GDM1 (cell line): Measurements from ENCODE around the gene MAML3.

Experiments
- DNase-seq: peaks from one replicate; lab custom pipeline; 2025; lab: John Stamatoyannopoulos, UW

The MAML3 gene

DNA sequence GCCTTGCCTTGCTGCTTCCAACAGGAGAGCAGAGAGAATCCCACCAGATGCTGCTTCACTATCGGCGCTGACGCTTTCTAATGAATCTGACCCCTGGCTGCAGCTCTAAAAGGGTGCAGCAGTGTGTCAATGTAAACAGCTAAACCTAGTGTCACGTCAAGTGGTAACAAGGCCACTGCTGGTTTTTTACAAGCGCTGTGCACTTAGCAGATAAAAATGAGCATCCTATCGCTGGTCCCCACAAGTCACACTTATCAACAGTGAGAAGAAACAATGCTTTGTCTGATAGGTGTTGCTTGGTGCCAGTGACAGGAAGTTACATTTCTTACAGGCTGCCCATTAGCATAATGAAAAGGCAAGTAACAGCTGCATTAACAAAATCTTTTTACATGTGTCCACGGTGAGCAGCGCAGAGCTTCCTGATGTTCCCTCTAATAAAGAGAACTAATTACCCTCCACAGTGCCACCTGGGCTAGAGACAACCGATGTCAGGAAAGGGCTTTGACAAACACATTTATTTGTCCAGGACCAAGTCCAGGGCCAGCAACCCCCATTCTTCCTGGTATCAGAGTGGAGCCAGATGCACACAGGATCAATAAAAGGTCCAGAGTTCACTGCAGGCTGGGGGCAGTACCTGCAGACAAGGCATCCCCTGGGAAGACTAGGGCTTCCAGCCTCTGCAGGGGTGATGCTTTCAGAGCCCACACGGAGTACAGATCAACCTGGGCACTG is 312.4 kb downstream of the MAML3 start:
- no peak for DNase-seq

DNA sequence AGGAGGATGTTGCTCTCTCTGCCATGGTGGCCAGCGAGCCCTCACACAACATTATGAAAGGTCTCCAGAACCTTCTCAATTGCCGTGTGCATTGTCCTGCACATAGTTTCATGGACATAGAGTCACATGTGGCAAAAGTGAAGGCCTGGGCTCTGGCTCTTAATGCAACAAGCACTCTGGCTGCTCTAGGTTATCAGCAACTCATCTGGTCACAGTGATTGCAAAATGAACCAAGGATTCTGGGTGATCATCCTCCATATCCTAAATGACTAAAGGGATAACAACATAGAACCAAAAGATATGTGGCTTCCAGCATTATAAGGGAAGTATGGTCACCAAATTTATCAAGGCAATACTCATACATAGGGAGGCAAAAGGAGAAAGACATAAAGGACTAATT is 313.2 kb downstream of the MAML3 start:
- DNase-seq, result no peak

DNA sequence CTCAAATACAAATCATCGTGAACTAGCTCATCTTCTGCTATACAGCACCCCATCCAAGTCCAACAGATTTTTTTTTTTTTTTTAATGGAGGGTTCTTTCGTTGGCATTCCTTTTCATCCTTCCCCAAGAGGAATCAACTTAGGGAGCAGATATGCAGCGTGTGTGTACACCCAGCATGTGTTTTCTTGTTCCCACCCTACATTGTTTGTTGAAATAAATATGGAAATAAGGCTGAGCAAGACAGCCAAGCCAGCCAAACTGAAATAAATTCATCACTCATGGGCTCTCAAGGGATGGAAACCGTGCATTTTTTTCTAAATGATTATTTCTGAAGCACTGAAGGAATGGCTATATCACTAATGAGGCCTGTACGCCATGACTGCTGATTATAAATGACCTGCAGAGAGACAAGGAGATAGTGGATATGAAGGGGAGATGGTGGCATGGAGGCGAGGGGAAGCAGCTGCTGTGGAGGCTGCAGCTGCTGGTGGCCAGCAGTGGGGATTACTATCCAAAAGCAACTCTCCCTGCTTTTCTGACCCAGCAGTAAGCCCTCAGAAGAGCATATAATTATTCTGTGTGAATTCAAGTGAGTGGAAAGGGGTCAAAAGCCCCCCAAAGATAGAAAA is 314.5 kb downstream of the MAML3 start:
- DNase-seq, result no peak

DNA sequence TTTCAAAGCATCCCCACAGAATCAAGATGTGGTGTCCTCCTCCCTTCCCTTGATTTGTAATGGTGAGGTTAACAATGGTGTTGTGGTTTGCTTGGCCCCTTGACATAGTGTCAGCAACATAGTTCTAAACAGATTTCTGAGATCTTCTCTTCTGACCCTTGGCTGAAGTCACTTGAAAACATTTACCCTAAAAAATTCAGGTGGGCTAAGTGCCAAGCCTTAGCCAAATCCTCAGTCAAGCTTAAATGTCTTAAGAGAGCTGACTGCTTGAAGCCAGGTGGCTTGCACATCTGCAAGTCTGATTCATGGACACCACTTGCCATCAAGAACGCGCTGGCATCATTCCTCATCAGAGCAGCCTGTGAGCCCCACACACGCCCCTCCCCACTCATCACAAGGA is 315.2 kb downstream of the MAML3 start:
- DNase-seq, result no peak

DNA sequence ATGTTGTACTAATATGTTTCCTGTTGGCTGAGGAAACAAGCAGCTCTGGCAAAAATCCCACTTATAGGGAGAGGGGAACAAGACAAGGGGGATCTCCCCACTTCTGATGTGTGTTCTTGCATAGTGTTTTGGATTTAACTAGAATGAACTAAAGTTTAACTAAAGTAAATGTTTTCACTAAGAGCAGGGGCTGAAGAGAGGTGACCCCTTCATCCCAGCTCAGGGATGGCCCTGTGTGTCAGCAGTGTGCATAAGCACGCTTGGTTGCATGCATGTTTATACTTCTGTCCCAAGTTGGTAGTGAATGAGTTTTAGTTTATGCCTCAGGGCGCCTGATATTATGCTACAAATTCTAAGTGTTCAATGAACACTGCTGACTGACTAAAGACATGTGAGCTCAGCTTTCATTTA is 319.0 kb downstream of the MAML3 start:
- no peak for DNase-seq

DNA sequence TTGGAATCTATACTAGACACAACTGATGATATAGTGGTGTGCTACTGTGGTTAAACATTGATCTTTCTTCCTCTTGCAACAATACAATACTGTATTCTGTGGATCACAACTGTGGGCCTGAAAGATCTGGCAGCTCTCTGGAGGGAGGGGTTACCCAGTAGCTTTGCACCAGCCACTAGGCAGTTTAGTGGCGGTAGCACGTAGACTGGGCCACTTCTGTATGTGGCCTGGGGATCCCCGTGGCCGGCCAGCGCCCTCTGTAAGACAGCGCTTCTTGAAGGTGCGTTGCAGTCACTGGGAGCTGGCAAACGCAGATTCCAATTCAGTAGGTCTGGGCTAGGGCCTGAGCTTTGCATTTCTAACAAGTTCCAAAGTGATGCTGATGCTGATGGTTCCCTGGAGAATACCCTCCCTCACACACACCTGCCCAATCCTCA is 319.7 kb downstream of the MAML3 start:
- DNase-seq, result no peak

DNA sequence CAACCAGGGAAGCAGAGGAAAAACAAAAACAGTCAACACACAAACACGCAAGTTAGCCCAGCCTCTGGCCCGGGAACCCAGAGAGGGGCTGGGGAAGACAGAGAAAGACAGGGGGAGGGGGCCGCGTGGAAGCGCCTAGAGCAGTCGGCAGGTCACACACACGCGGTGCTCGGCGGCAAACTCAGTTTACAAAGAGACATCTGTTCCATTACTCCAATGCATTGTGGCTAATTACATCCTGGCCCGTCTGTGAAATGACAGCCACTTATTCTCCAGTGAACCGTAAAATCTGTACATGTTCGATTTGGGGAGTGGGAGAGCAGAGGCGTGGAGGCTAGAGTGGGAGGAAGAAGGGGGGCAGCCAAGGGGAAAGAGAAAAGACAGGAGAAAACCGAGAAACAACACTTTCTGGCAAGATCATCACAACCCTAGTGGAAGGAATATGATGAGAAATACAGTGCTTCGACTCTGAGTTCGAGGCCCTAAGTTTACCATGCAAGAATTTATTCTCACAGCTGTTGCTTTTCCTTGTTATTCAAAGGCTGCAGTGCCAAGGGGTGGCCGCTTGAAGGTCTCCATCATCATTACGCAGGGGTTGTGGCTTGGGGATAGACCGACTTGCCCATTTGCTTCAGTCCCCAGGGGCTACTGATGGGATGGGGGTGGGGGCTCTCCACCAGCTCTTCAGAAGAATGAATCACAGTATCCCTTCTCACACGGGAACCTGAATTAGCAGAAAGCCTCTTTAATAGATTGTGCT is 320.7 kb downstream of the MAML3 start:
- no peak for DNase-seq

DNA sequence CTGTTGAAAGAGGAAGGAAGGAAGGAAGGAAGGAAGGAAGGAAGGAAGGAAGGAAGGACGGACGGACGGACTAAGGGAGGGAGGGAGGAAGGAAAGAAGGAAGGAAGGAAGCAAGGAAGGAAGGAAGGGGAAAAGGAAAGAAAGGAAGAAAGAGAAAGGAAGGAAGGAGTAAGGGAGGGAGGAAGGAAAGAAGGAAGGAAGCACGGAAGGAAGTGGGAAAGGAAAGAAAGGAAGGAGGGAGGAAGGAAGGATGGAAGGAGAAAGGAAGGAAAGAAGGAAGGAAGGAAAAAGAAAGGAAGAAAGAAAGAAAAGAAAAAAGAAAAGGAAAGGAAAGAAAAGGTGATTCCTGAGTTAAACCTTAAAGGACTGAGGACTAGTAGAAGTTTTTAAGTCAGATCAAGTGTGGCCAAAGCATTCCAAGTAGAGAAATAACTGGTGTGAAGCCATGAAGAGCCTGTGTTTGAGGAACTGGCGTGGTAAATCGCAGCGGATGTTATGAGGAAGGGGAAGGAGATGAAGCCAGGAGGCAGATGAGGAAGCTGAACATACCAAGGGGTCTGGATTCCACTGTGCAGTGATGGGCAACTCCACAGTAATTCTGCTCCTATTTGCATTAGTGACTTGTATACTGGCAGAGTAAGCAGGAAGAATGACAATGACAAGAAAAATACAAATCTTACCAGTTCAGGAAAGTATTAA is 324.9 kb downstream of the MAML3 start:
- DNase-seq, result peak; percentile 60

DNA sequence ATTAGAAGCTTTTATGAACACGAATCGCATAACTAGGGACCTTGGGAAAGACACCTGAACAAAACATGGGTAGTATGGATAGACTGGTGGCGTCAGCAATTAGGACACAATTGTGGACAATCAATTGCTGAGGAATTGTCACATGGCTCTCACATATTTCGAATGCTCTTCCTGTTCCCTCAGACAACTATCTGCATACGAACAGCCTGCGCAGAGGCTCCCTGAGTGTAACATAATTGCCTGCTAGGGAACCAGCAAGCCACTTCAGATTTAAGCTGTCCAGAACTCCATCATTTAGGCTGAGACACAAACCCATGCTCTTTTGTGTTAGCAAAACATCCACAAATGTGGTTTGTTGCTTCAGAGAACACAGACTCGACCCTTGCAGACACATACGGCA is 327.6 kb downstream of the MAML3 start:
- DNase-seq, result no peak

DNA sequence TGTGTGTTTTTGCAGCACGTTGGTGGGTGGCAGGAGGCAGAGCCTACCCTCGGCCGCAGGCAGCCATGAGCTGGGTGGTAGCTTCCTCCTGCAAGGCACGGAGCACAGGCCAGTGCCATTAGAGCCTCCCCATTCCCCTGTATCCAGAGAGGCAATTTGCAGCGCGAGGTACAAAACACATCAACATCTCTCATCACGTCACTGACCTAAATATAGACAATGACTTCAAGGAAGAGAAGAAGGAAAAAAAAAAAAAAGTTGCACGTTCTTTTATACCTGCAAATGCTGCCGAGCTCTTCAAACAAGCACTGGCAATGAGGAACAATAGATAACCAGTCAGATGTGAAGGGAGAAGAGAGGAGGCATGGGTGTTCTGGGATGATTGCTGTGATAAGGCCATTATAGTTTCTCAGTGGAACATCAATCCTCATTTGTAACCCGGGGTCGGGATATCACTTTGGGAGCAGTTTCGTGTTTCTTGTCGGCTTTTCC is 328.4 kb downstream of the MAML3 start:
- no peak for DNase-seq

DNA sequence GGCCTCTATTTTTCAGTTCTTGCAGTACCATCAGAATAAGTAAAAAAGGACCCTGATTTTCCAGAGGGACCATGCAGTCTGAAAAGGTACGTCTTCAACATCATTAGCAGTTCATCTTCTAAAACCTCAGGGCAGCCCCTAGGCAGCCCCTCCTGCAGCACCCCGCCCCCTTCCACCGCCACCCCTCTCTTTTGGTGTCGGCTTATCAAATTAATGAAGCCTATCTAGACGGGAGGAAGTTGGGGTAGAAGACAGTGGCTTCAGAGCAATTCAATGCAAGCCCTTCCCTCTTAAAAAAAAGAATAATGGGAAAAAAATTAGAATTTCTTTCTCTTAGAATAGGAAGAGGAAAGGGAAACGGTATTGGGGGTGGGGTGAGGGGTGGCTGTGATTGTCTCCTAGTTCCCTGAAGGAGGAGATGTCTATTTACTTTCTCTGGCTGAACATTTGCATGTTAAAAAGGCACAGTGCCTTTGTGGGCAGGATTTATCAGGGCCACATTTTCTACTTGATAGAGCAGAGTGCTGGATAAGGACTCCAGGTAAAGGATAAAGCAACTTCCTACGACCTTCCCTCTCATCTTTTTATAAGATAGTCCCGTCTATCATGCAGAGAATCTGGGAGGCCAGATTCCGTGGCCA is 329.0 kb downstream of the MAML3 start:
- DNase-seq, result no peak

DNA sequence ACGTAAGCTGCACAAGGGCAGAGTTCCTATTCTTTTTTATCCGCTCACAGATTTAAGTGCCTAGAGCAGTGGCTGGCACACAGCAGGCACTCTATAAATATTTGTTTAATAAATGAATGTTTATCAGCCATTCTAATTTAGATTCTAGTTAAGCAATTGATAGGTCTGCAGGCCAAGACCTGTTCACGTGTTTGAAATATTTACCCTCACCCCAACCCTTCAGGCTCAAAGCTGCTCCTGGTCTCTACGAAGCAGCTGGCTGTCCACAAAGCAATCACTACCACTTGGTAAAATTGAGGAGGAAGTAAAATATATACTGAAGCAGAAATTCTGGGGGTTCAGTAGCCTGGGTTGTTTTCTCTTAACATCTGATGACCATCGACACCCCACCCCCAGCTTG is 330.2 kb downstream of the MAML3 start:
- no peak for DNase-seq

DNA sequence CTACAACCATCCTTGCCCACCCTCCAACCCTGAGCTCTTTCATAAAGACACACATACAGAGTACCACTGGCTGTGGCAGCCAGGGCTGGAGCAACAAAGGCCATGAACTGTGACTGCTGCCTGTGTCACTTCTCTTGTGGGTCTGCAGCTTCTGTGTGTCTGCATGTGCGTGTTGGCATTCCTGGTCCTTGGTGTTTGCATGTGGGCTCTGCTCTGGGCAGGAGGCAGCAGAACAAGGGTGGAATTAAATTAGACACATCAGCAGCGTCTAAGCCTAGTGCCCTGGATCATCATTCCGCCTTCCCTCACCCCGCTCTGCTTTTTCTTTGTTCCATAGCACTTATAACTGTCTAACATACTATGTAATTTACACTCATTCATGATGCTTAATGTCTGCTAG is 330.6 kb downstream of the MAML3 start:
- DNase-seq, result no peak

DNA sequence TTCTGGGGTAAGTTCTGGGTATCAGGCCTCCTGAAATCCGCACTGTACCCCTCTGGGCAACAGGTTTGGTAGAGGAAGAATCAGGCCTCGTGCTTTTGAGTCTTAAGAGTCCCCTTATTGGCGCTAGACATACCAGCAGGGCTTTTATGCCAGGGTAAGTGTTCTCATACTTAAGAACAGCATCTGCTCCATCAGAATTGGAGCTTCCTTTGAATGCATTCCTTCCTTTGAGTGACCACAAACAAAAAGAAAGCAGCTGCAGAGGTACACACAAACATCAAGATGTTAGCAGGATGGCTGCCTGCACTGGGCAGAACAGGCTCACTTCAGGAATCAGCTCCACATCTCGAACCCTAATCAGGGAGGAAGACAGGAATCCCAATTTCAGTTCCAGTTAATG is 331.6 kb downstream of the MAML3 start:
- no peak for DNase-seq

DNA sequence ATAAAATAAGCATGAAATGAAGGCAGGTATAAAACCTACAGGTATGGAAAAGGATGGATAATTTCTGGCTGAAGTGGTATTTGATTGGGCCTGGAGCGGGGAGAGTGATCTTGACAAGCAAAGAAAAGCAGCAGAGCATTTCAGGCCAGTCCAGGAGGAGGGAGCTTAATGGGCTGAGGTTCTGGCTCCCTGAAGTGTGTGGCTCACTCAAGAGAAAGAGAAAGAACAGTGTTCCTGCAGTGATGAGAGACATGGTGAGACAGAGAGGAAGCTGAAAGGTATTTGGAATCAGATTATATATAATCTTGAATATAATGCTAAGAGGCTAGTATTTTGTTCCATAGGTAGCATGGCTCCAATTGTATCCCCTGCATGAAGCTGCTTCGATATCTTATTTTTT is 334.9 kb downstream of the MAML3 start:
- DNase-seq, result no peak

DNA sequence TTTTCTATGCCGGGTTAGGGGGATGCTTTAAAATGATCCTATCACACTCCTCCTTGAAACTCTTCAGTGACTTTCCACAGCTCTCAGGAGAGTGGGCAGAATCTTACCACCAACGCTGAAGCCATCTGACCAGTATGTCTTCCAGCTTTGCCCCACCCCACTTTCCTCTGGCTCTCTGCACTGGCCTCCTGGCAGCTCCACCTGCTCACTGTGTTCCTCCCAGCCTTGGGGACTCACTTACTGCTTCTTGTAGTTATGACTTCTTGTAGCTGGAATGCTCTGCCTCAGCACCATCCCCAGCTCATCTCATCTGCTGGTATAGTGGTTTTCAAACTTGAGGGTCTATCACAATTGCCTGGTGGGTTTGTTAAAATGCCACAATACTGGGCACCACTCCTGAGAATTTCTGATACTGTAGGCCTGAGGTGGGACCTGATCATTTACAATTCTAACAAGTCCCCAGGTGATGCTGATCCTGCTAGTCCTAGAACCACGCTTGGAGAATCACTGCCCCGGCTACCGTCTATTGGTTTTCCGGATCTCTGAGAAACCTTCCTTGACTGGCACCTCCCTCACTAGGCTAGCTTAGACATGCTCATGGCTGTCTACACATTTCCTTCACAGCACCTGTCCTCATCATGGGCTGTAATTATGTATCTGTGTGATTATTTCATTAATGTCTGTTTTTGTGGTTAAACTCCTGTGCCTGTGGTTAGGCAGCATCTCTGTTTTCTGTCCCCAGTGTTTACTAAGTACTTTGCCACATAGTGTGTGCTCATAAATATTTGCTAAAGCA is 336.1 kb downstream of the MAML3 start:
- no peak for DNase-seq

DNA sequence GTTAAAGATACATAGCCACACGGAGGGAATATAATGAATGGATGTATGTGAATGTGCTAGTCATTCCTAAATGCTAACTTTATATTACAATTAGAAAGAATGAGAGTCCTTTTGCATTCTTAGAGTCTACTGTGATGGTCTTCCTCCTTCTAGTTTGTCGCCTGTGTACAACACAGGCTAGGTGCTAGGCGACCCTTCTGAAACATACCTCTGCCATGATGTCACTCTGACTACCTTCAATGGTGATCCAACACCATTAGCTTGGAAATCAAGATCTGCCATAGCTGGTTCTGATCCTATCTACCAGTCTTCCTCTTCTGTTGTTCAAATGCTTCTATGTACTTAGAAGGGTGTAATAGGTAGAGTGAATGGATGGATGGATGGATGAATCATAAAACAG is 337.1 kb downstream of the MAML3 start:
- no peak for DNase-seq

DNA sequence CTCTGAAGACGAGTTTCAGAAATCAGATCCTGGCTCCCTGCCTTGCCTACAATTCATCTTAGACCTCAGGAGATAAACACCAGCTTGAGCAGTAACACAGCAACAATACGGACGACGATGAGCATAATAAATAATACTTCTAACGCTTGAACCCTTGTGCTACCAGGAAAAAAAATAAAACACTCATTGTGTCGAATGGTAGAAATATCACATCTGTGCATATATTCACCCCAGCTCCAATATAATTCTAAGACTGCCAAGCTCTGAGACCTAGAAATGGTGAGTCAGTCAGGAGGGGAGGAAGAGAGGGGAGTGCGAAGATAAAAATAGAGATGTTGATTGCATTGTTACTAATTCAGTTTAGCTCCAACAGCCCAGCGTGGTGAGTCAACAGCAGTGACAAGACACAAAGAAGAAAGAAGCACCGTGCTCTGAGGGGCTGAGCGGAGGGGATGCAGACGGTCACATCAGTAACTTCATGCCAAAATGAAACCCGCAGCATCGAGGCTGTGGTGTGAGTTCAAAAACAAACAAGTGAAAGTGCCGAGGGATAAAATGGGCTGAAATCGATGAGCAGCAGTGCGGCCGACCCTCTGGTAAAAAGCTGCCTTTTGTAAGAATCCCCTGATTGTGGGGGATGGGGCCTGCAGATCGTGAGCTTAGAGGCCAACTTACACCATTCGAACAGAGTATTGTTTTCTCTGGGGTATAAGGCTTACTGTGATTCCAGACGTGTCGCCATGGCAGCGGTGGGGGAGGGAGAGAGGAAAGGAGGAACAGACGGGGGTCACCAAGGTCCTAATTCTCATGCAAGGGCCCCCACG is 338.0 kb downstream of the MAML3 start:
- peak; percentile 27 for DNase-seq

DNA sequence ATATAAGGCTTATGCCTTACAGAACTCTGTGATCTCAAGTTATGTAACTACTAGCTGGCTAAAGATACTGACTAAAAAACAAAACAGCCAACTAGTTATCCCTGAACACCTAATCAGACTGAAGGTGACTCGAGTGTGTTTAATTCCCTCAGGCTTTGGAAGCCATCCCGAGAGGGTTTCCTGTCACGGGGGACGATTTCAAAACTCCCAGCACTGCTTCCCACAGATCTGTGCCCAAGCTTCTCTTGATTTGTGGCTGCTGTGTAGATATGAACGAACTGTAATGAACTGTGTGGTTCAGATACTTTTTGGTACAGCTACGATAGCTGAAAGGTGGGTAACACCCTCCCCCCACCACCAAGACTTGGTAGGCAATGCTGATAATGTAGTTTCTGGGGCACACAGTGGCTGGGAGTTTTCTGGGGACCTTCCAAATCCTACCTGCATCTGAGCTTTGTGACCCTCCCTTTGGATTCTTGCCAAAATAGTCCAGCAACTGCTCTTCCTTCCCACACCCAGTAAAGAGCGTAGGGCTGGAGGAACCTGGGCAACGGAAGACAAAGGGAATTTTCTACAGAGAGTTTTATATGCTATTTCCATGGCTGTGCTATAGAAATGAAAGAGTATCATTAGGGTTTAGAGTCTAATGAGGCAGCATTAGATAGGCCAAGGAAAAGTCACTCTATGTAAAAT is 339.5 kb downstream of the MAML3 start:
- DNase-seq, result no peak

DNA sequence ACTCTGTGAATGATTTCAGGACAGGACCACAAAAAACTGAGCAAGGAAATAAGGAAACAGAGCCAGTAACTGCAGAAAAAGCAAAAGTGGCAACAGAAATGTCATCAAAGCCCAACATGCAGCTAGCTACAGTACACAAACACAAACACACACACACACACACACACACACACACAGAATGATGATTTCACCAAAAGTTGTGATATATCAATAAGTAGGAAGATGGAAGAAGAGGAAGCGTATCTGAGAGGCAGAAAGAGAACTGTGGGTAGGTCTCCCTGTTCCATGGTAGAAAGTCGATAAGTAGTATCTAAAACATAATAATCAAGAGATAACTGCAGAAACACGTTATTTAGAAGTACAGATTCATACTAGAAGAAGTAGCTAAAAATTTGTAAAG is 340.1 kb downstream of the MAML3 start:
- no peak for DNase-seq
